Tibial artery (tissue), 4 donors: ENCODE data around the gene KMT2C.
A peak's percentile ranks its signal among the peaks of the same experiment; 100 is the strongest.

ENCODE experiments used
- DNase-seq, 2 donors: peaks; one replicate each; pipeline ENCODE4 v3.0.0-alpha.2; 2019
- H3K27ac ChIP-seq, 2 donors: fragments of 200-600 bp; sonication (generic) in 1 of 2; 1 replicate in 1 of 2; 2 replicates in 1 of 2; pipeline ENCODE4 v1.5.1; 2018 to 2019; ENCODE audit warnings: mild to moderate bottlenecking in 1 of 2
- H3K27me3 ChIP-seq, 2 donors: fragments of 200-600 bp; sonication (generic) in 1 of 2; one replicate each; pipeline versions ENCODE4 v1.5.1 to v1.6.0; 2016 to 2019
- H3K36me3 ChIP-seq, 3 donors: fragments of 200-600 bp; sonication (generic) in 2 of 3; one replicate each; pipeline ENCODE4 v1.5.1; 2016 to 2019; ENCODE audit warnings: mild to moderate bottlenecking in 2 of 3
- H3K4me1 ChIP-seq, 4 donors: fragments of 200-600 bp; sonication (generic) in 2 of 4; 1 replicate in 3 of 4; 2 replicates in 1 of 4; pipeline ENCODE4 v1.5.1; 2016 to 2019
- H3K4me3 ChIP-seq, 2 donors: fragments of 200-600 bp; sonication (generic) in 1 of 2; 1 replicate in 1 of 2; 2 replicates in 1 of 2; pipeline ENCODE4 v1.5.1; 2018 to 2019; ENCODE audit warnings: mild to moderate bottlenecking in 2 of 2
- H3K9me3 ChIP-seq, 3 donors: fragments of 200-600 bp; sonication (generic) in 1 of 3; one replicate each; pipeline ENCODE4 v1.5.1; 2016 to 2019
- intact Hi-C: fragments of 100-400 bp; cut with DNase I; formaldehyde crosslinking; loops from one replicate; pipeline ENCODE4 v1.15.0; 2023; ENCODE audit warnings: low total_unique reads
- TF ChIP-seq, protein P1 (sequence below), 2 experiments: fragments of 200-600 bp in 1 of 2; fragments of 450-650 bp in 1 of 2; IDR thresholded peaks; one replicate each; pipeline ENCODE4 v1.5.1; 2017 to 2019; ENCODE audit warnings: antibody characterized with exemption in 2 of 2, mild to moderate bottlenecking in 1 of 2, moderate library complexity in 1 of 2

KMT2C gene

DNA sequence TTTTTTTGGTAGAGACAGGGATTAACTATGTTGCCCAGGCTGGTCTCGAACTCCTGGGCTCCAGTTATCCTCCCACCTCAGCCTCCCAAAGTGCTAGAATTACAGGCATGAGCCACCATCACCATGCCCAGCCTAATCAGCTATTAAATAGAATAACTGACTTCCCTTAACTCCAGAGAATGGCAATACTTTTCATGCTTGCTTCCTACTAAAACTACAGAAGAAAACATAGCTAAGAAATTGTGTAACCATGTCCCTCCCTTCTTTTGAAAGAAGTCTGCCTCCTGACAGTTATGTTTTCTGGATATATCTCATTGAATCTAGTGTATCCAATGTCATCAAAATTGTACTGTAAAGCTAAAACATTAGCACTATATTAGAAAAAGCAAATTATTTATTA is 95.6 kb downstream of the KMT2C start:
- no peaks in the 10 kb centered on the region for H3K27me3 ChIP-seq
- no peak overlapping the region for H3K27ac ChIP-seq
- DNase-seq = no peak
- no peaks in the 10 kb centered on the region for H3K36me3 ChIP-seq
- peaks cover 0 to 61% (median 24%) of the 10 kb centered on the region in 4 donors for H3K4me1 ChIP-seq
- no peak overlapping the region for H3K4me3 ChIP-seq
- TF ChIP-seq, protein P1, sequence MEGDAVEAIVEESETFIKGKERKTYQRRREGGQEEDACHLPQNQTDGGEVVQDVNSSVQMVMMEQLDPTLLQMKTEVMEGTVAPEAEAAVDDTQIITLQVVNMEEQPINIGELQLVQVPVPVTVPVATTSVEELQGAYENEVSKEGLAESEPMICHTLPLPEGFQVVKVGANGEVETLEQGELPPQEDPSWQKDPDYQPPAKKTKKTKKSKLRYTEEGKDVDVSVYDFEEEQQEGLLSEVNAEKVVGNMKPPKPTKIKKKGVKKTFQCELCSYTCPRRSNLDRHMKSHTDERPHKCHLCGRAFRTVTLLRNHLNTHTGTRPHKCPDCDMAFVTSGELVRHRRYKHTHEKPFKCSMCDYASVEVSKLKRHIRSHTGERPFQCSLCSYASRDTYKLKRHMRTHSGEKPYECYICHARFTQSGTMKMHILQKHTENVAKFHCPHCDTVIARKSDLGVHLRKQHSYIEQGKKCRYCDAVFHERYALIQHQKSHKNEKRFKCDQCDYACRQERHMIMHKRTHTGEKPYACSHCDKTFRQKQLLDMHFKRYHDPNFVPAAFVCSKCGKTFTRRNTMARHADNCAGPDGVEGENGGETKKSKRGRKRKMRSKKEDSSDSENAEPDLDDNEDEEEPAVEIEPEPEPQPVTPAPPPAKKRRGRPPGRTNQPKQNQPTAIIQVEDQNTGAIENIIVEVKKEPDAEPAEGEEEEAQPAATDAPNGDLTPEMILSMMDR (IDR thresholded peaks at IDR 0.05) = no peak
- no peaks in the 10 kb centered on the region for H3K9me3 ChIP-seq
- intact Hi-C loops = no loop called here

DNA sequence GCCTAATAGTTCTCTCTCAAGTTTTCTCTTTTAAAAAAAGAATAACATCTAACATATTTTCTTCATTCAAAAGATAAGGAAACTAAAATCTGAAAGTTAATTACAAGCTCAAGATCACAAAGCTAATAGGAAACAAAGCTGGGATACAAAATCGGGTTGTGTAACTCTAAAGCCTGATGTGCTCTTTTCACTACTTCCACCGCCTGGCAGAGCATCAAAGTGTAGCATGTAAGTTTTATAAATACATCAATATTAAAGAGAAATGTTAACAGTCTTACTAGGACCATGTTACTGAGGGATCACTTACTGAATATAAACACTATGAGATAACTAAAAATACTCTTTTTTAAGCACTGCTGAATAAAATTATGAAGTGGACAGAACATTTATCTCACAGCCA is 97.2 kb downstream of the KMT2C start:
- Histone ChIP-seq H3K27ac (no peak overlapping the region), H3K4me3 (no peak overlapping the region), H3K4me1 (peaks cover 0 to 68% (median 24%) of the 10 kb centered on the region in 4 donors), H3K36me3 (no peaks in the 10 kb centered on the region), H3K27me3 (no peaks in the 10 kb centered on the region), H3K9me3 (no peaks in the 10 kb centered on the region)
- intact Hi-C loops = loop anchor here (5.0 kb wide), 1 partner anchor 369 kb away; no protein-coding TSS in a partner anchor
- no peak for DNase-seq
- TF ChIP-seq, protein P1 (IDR thresholded peaks at IDR 0.05) = no peak

DNA sequence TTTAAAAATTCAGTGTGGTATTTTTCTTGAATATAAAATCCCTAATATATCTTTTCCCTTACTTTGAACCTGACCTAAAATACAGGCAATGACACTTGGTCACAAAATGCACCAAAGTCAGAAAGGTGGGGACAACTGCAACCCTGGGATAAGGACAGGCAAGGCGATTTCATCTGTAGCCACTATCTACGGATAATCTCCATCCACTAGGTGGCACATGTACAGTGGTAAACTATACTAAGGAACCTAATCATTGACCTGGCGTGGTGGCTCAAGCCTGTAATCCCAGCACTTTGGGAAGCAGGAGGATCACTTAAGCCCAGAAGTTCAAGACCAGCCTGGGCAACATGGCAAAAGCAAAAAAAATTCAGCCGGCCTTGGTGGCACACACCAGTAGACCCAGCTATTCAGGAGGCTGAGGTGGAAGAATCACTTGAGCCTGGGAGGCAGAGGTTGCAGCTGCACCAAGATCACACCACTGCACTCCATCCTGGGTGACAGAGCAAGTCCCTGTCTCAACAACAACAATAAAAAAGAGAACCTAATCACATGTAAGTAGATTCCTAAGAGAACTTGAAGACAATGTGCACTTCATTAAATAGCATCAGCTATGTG is 98.9 kb downstream of the KMT2C start:
- Histone ChIP-seq H3K36me3 (no peaks in the 10 kb centered on the region), H3K4me3 (no peak overlapping the region), H3K27me3 (no peaks in the 10 kb centered on the region), H3K4me1 (peaks cover 0 to 67% (median 24%) of the 10 kb centered on the region in 4 donors), H3K27ac (no peak overlapping the region), H3K9me3 (no peaks in the 10 kb centered on the region)
- TF ChIP-seq, protein P1 (IDR thresholded peaks at IDR 0.05) = peak; percentile 43 to 50
- DNase-seq = peak in 1 of 2 donors; percentile 25
- intact Hi-C loops = loop anchor here (5.0 kb wide), 1 partner anchor 370 kb away; no protein-coding TSS in a partner anchor

DNA sequence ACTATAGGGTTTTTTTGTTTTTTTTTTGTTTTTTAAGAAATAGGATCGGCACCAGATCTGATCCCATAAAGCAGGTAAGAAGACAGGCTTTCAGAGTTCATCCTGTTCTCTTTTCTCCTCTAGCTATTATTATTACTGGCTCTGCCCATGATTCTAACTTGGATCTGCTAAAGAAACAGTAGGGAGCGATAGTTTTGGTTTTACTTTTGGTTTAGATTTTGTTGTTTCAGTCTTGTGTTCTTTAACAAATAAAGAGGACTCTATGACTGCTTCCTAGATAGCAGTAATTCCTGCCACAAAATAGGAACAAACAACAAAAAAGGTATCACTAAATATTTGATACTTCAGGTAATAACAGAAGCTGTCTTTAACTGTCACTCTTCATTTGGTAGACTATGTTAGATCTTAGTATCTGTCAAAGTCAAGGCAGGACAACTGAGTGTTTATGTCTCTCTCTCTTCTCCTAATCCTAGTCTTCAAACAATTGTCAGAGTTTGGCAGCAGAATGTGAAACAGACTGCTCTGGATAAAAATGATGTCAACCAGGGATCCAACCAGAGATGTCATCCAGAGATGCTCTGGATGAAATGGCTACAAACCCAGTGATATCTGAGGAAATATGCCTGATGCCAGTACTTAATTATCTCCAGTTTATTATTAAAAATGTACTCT is 99.8 kb downstream of the KMT2C start:
- Histone ChIP-seq H3K27ac (no peak overlapping the region), H3K9me3 (no peaks in the 10 kb centered on the region), H3K4me1 (peaks cover 0 to 59% (median 20%) of the 10 kb centered on the region in 4 donors), H3K27me3 (no peaks in the 10 kb centered on the region), H3K4me3 (peak overlapping the region in 1 of 2 donors; percentile 12), H3K36me3 (no peaks in the 10 kb centered on the region)
- no peak for DNase-seq
- TF ChIP-seq, protein P1 (IDR thresholded peaks at IDR 0.05) = no peak
- intact Hi-C loops = loop anchor here (5.0 kb wide), 1 partner anchor 371 kb away; no protein-coding TSS in a partner anchor

DNA sequence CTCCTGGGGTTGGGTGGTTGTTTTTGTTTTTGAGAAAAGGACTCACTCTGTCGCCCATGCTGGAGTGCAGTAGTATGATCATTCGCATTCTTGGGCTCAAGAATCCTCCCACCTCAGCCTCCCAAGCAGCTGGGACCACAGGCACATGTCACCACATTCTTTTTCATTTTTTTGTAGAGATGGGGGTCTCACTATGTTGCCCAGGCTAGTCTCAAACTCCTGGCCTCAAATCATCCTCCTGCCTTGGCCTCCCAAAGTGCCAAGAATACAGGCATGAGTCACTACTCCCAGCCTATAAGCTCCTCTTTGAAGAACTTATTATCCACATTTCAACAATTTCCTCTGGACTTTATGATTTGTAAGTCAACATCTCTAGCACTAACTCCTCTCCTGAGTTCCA is 102.7 kb downstream of the KMT2C start:
- no peak overlapping the region for H3K27ac ChIP-seq
- H3K36me3 ChIP-seq = peaks cover 3 to 23% (median 20%) of the 10 kb centered on the region in 3 donors
- H3K4me1 ChIP-seq = peaks cover 0 to 37% (median 11%) of the 10 kb centered on the region in 4 donors
- no peaks in the 10 kb centered on the region for H3K9me3 ChIP-seq
- intact Hi-C loops = no loop called here
- TF ChIP-seq, protein P1 (IDR thresholded peaks at IDR 0.05) = no peak
- H3K4me3 ChIP-seq = no peak overlapping the region
- DNase-seq = no peak
- no peaks in the 10 kb centered on the region for H3K27me3 ChIP-seq
